HepG2 (cell line): Measurements from ENCODE around the gene ZNF217. TPM values are rescaled to one million over a fixed set of nuclear protein-coding genes. Genes with fewer than 3 reads are reported as not detected.

Experiments
- ATAC-seq: fragments of 200-7000 bp; cut with Tn5 transposase; 3 replicates; pipeline ENCODE4 v1.9.1; 2020; ENCODE audit warnings: mild to moderate bottlenecking, moderate library complexity
- BruUV-seq: library from RNA; stranded (reverse); fragments of 400-500 nt; replicated peaks from 2 replicates; lab custom pipeline; 2021; lab: Mats Ljungman, UMichigan
- CTCF ChIA-PET: fragments of 300-600 bp; formaldehyde crosslinking; extraction: SDS; loops from one replicate; lab custom pipeline; 2021; ENCODE audit warnings: low total read pairs, inconsistent platforms, low intra/inter-chr PET ratio; lab: Yijun Ruan, JAX
- POLR2A ChIA-PET: fragments of 350-600 bp; sonication (Branson Sonifier 250); formaldehyde crosslinking; loops from one replicate; lab custom pipeline; 2020; ENCODE audit warnings: antibody characterized with exemption, inconsistent platforms; lab: Yijun Ruan, JAX
- DNase-seq: peaks from one replicate; pipeline ENCODE4 v3.0.0-alpha.2; 2015; ENCODE audit warnings: low spot score
- FAIRE-seq: peaks from 3 replicates; lab custom pipeline; 2011; peaks lifted over from hg19 to GRCh38; lab: Jason Lieb, UNC
- H2AFZ ChIP-seq: one replicate; pipeline ENCODE4 v1.6.1; 2011; ENCODE audit warnings: low read length, inconsistent platforms
- H3K27ac ChIP-seq: fragments of 300-600 bp; 3 replicates; pipeline ENCODE4 v1.8.0; 2011; ENCODE audit warnings: mixed run types, mild to moderate bottlenecking, mixed read lengths, low read length, inconsistent platforms; ENCODE audit not compliant: insufficient read depth; ENCODE audit errors: extremely low read length
- H3K27me3 ChIP-seq, 2 experiments: fragments of 200-600 bp in 1 of 2; 2 replicates in 1 of 2; 3 replicates in 1 of 2; pipeline versions ENCODE4 v1.6.0 to v1.8.0; 2011; ENCODE audit warnings: low read length in 2 of 2, mild to moderate bottlenecking in 2 of 2, moderate library complexity in 2 of 2, inconsistent platforms in 1 of 2; ENCODE audit not compliant: insufficient read depth in 2 of 2, control insufficient read depth in 1 of 2
- H3K36me3 ChIP-seq, 2 experiments: fragments of 200-600 bp in 1 of 2; replicated peaks in 1 of 2; 2 replicates in 1 of 2; 3 replicates in 1 of 2; pipeline versions ENCODE4 v1.5.1 to v1.8.0; 2011; ENCODE audit warnings: low read length in 2 of 2, inconsistent platforms in 1 of 2; ENCODE audit not compliant: insufficient read depth in 2 of 2, control insufficient read depth in 1 of 2
- H3K4me1 ChIP-seq: 2 replicates; pipeline ENCODE4 v1.5.1; 2012; ENCODE audit warnings: low read length, inconsistent platforms; ENCODE audit not compliant: insufficient read depth
- H3K4me2 ChIP-seq: 2 replicates; pipeline ENCODE4 v1.6.0; 2011; ENCODE audit warnings: low read depth, low read length, inconsistent platforms
- H3K4me3 ChIP-seq, 3 experiments: fragments of 200-600 bp in 1 of 3; sonication (generic), shearing (Covaris generic) in 1 of 3; replicated peaks in 1 of 3; 2 replicates each; pipeline ENCODE4 v1.5.1; 2011 to 2016; ENCODE audit warnings: low read length in 3 of 3, inconsistent platforms in 2 of 3, low read depth in 2 of 3, mild to moderate bottlenecking in 2 of 3, control low read depth in 1 of 3, mixed read lengths in 1 of 3; ENCODE audit not compliant: insufficient read depth in 1 of 3
- H3K79me2 ChIP-seq: one replicate; pipeline ENCODE4 v1.6.1; 2011; ENCODE audit warnings: low read length, inconsistent platforms; ENCODE audit not compliant: insufficient read depth
- H3K9ac ChIP-seq: 2 replicates; pipeline ENCODE4 v1.6.0; 2011; ENCODE audit warnings: mild to moderate bottlenecking, low read depth, low read length, inconsistent platforms; ENCODE audit not compliant: insufficient read depth
- H3K9me3 ChIP-seq: 2 replicates; pipeline ENCODE4 v1.5.1; 2012; ENCODE audit warnings: mild to moderate bottlenecking, low read length
- H4K20me1 ChIP-seq: 2 replicates; pipeline ENCODE4 v1.6.0; 2011; ENCODE audit warnings: inconsistent platforms, mild to moderate bottlenecking, low read length, moderate library complexity; ENCODE audit not compliant: insufficient read depth
- CSRNP1 ChIP-seq: sonication (generic); formaldehyde crosslinking; IDR thresholded peaks from 2 replicates; pipeline ENCODE4 v1.8.1; 2023; ENCODE audit warnings: mild to moderate bottlenecking, missing genetic modification reagents
- IRF9 ChIP-seq: sonication (generic); formaldehyde crosslinking; IDR thresholded peaks from 2 replicates; pipeline ENCODE4 v1.8.0; 2022; ENCODE audit warnings: missing genetic modification reagents, mild to moderate bottlenecking, borderline replicate concordance
- MTA1 ChIP-seq: sonication (generic); formaldehyde crosslinking; IDR thresholded peaks from 2 replicates; pipeline ENCODE4 v1.4.0; 2020; ENCODE audit warnings: missing genetic modification reagents, mild to moderate bottlenecking, borderline replicate concordance
- NCOA1 ChIP-seq: sonication (generic); formaldehyde crosslinking; IDR thresholded peaks from 2 replicates; pipeline ENCODE4 v1.9.0; 2021; ENCODE audit warnings: missing genetic modification reagents
- RFX1 ChIP-seq: fragments of 450-650 bp; IDR thresholded peaks from 2 replicates; pipeline ENCODE4 v1.6.1; 2017
- RNF2 ChIP-seq: fragments of 450-650 bp; conservative IDR thresholded peaks from 2 replicates; pipeline ENCODE4 v1.6.1; 2016; ENCODE audit warnings: low read depth
- SRY ChIP-seq: sonication (generic); formaldehyde crosslinking; IDR thresholded peaks from 2 replicates; pipeline ENCODE4 v1.8.0; 2022; ENCODE audit warnings: mild to moderate bottlenecking, missing genetic modification reagents
- TEF ChIP-seq: sonication (generic); formaldehyde crosslinking; IDR thresholded peaks from 2 replicates; pipeline ENCODE4 v1.5.0; 2020; ENCODE audit warnings: missing genetic modification reagents
- ZNF552 ChIP-seq: sonication (generic); formaldehyde crosslinking; IDR thresholded peaks from 2 replicates; pipeline ENCODE4 v1.9.0; 2022; ENCODE audit warnings: missing genetic modification reagents, mild to moderate bottlenecking, borderline replicate concordance
- ZNF598 ChIP-seq: sonication (generic); formaldehyde crosslinking; IDR thresholded peaks from 2 replicates; pipeline ENCODE4 v1.5.1; 2020; ENCODE audit warnings: mild to moderate bottlenecking, missing genetic modification reagents, borderline replicate concordance
- ZNF639 ChIP-seq: conservative IDR thresholded peaks from 2 replicates; pipeline ENCODE4 v1.6.1; 2018; ENCODE audit warnings: missing genetic modification reagents
- ZNF788 ChIP-seq: sonication (generic); formaldehyde crosslinking; IDR thresholded peaks from 2 replicates; pipeline ENCODE4 v1.5.0; 2020; ENCODE audit warnings: mild to moderate bottlenecking, missing genetic modification reagents, borderline replicate concordance
- WGBS: methylation state at CpG from one replicate; pipeline ENCODE4 v1.1.6; 2017; ENCODE audit warnings: low lambda C conversion rate; 5-methylcytosine and 5-hydroxymethylcytosine counted together
- in situ Hi-C: cut with HindIII; loops from 2 replicates; pipeline ENCODE4 v1.10.0; 2017; ENCODE audit warnings: low pct_unique_long_range_greater_than_20kb; ENCODE audit not compliant: extremely low pct_ligation_motif_present
- intact Hi-C: fragments of 100-400 bp; cut with micrococcal nuclease; formaldehyde crosslinking; loops from one replicate; pipeline ENCODE4 v1.10.0; 2022; ENCODE audit not compliant: unreplicated experiment
- polyA plus RNA-seq, 8 experiments: library from polyadenylated mRNA; depleted of rRNA in 3 of 8; stranded (reverse) in 7 of 8; unstranded in 1 of 8; fragments of >200 nt; fragmentation: Illumina TruSeq in 4 of 8; extraction: Trizol in 4 of 8; gene quantifications; 2 replicates each; pipeline versions ENCODE4 v1.2.1 to v1.2.3, GENCODE V29; 2011 to 2016; ENCODE audit warnings: low read depth in 4 of 8, missing spikeins in 1 of 8, mixed read lengths in 1 of 8; ENCODE audit not compliant: insufficient read depth in 1 of 8
- total RNA-seq, 5 experiments: library from RNA; depleted of rRNA; stranded (reverse); fragments of >200 nt; fragmentation: Illumina TruSeq; extraction: Trizol; gene quantifications; 2 replicates each; pipeline ENCODE4 v1.2.3, GENCODE V29; 2016; ENCODE audit warnings: low read depth in 1 of 5

ZNF217 gene
- total and polyA plus RNA-seq, 2 of the 13 experiments (the other 11 are each of a cell fraction or from before 2014, with no cell fraction given) = 22.3 to 29.8 TPM

GRCh38 chr20:53602661-53603060 lies 9.0 kb upstream of the ZNF217 start:
- Histone ChIP-seq H3K4me3 (no peak overlapping the region), H3K27me3 (no peaks in the 10 kb centered on the region), H3K36me3 (no peaks in the 10 kb centered on the region), H3K4me1 (peaks cover 58% of the 10 kb centered on the region), H4K20me1 (no peaks in the 10 kb centered on the region), H3K27ac (no peak overlapping the region), H3K4me2 (no peak overlapping the region), H3K79me2 (no peaks in the 10 kb centered on the region), H2AFZ (no peak overlapping the region), H3K9ac (no peak overlapping the region), H3K9me3 (no peaks in the 10 kb centered on the region)
- BruUV-seq = no TSS peak
- ChIA-PET CTCF (no interaction called here), POLR2A (interaction anchor here (1.1 to 1.4 kb wide), 2 partner anchors 9 to 21 kb away, joined by 3 to 4 read pairs; partner anchors contain the start of gene ZNF217)
- in situ Hi-C loops (no loop called here), intact Hi-C loops (no loop called here)
- WGBS = 99% methylated on average over 1 of the region's 1 CpG
- FAIRE-seq (no peak), ATAC-seq (no peak), DNase-seq (no peak)
- TF ChIP-seq MTA1 (CRISPR knock-in tag) = no peak
- TF ChIP-seq NCOA1 = no peak
- TF ChIP-seq ZNF788 (CRISPR knock-in tag) = no peak
- no peak for TF ChIP-seq TEF (CRISPR knock-in tag)
- no peak for TF ChIP-seq RNF2
- TF ChIP-seq RFX1 = no peak
- TF ChIP-seq ZNF598 = no peak
- no peak for TF ChIP-seq SRY (CRISPR knock-in tag)
- no peak for TF ChIP-seq CSRNP1 (CRISPR knock-in tag)
- no peak for TF ChIP-seq IRF9 (CRISPR knock-in tag)
- TF ChIP-seq ZNF552 = no peak
- no peak for TF ChIP-seq ZNF639
